B cell (primary cell): ENCODE measurements around the gene KIF13A. TPM values are rescaled to one million over a fixed set of nuclear protein-coding genes. Genes with fewer than 3 reads are reported as not detected.

Experiments
- ATAC-seq: fragments of 200-7000 bp; cut with Tn5 transposase; one replicate; pipeline ENCODE4 v1.10.0; 2021; ENCODE audit warnings: low read depth, mild to moderate bottlenecking, moderate number of reproducible peaks, moderate library complexity
- CTCF ChIA-PET: fragments of 350-600 bp; sonication (Branson Sonifier 250); formaldehyde crosslinking; loops from one replicate; lab custom pipeline; 2021; ENCODE audit warnings: antibody characterized with exemption, inconsistent platforms; lab: Charles Lee
- POLR2A ChIA-PET: fragments of 350-600 bp; sonication (Branson Sonifier 250); formaldehyde crosslinking; loops from one replicate; lab custom pipeline; 2021; ENCODE audit warnings: antibody characterized with exemption; lab: Charles Lee
- DNase-seq: peaks from one replicate; pipeline ENCODE4 v3.0.0; 2013
- H2AFZ ChIP-seq: 2 replicates; pipeline ENCODE4 v1.6.1; 2012; ENCODE audit warnings: mild to moderate bottlenecking, low read depth, low read length; ENCODE audit not compliant: insufficient read depth, poor library complexity, severe bottlenecking
- H3K27ac ChIP-seq, 2 donors: 1 replicate in 1 of 2; 2 replicates in 1 of 2; pipeline ENCODE4 v1.5.1; 2012 to 2013; ENCODE audit warnings: low read length in 2 of 2, mild to moderate bottlenecking in 2 of 2, moderate library complexity in 1 of 2
- H3K27me3 ChIP-seq, 4 experiments: fragments of 200-600 bp in 1 of 4; sonication (generic) in 1 of 4; replicated peaks in 1 of 4; 1 replicate in 2 of 4; 2 replicates in 2 of 4; pipeline versions ENCODE4 v1.6.1 to v1.7.0; 2013 to 2016; ENCODE audit warnings: low read length in 3 of 4, mild to moderate bottlenecking in 2 of 4, mixed read lengths in 1 of 4, moderate library complexity in 1 of 4; ENCODE audit not compliant: insufficient read depth in 4 of 4, control insufficient read depth in 3 of 4; ENCODE audit errors: control extremely low read depth in 1 of 4
- H3K36me3 ChIP-seq, 2 experiments: replicated peaks in 1 of 2; 1 replicate in 1 of 2; 2 replicates in 1 of 2; pipeline versions ENCODE4 v1.6.1 to v1.7.1; 2013; ENCODE audit warnings: low read length in 1 of 2; ENCODE audit not compliant: insufficient read depth in 2 of 2, control insufficient read depth in 1 of 2; ENCODE audit errors: control extremely low read depth in 1 of 2, extremely low read depth in 1 of 2
- H3K4me1 ChIP-seq, 2 donors: fragments of 200-600 bp in 1 of 2; sonication (generic) in 1 of 2; 1 replicate in 1 of 2; 2 replicates in 1 of 2; pipeline versions ENCODE4 v1.5.1 to v1.6.1; 2013 to 2017; ENCODE audit warnings: low read length in 2 of 2; ENCODE audit not compliant: control insufficient read depth in 2 of 2, insufficient read depth in 2 of 2
- H3K4me2 ChIP-seq: replicated peaks from 2 replicates; pipeline ENCODE3; 2012; ENCODE audit warnings: mild to moderate bottlenecking, low read depth, low read length; ENCODE audit not compliant: poor library complexity, severe bottlenecking
- H3K4me3 ChIP-seq, 5 experiments: fragments of 200-600 bp in 1 of 5; sonication (generic) in 1 of 5; 1 replicate in 3 of 5; 2 replicates in 2 of 5; pipeline versions ENCODE4 v1.5.1 to v1.7.0; 2011 to 2016; ENCODE audit warnings: low read length in 4 of 5, mild to moderate bottlenecking in 4 of 5, low read depth in 2 of 5, control low read depth in 1 of 5, moderate library complexity in 1 of 5; ENCODE audit not compliant: insufficient read depth in 1 of 5; ENCODE audit errors: control extremely low read depth in 1 of 5, extremely low read depth in 1 of 5
- H3K79me2 ChIP-seq: fragments of 200-600 bp; sonication (generic); one replicate; pipeline ENCODE4 v1.6.0; 2016; ENCODE audit warnings: low read length; ENCODE audit not compliant: control insufficient read depth, insufficient read depth
- H3K9ac ChIP-seq: fragments of 200-600 bp; sonication (generic); 2 replicates; pipeline ENCODE4 v1.6.1; 2017; ENCODE audit warnings: mild to moderate bottlenecking, low read length, moderate library complexity
- H3K9me3 ChIP-seq, 3 donors: one replicate each; pipeline versions ENCODE4 v1.6.1 to v1.7.1; 2013; ENCODE audit warnings: low read length in 2 of 3; ENCODE audit not compliant: control insufficient read depth in 2 of 3, insufficient read depth in 1 of 3; ENCODE audit errors: control extremely low read depth in 1 of 3
- H4K20me1 ChIP-seq: 2 replicates; pipeline ENCODE4 v1.6.0; 2012; ENCODE audit warnings: mild to moderate bottlenecking, low read length; ENCODE audit not compliant: insufficient read depth, control insufficient read depth, poor library complexity, severe bottlenecking
- H3K27ac Mint-ChIP-seq: one replicate; pipeline ENCODE4 v1.8.0; 2021; ENCODE audit warnings: mixed read lengths
- H3K27me3 Mint-ChIP-seq: one replicate; pipeline ENCODE4 v1.8.0; 2021; ENCODE audit warnings: mixed read lengths
- H3K4me1 Mint-ChIP-seq: one replicate; pipeline ENCODE4 v1.8.0; 2021; ENCODE audit warnings: mixed read lengths
- H3K4me3 Mint-ChIP-seq: one replicate; pipeline ENCODE4 v1.8.0; 2021; ENCODE audit warnings: mixed read lengths
- H3K9me3 Mint-ChIP-seq: one replicate; pipeline ENCODE4 v1.8.0; 2022; ENCODE audit warnings: mixed read lengths; ENCODE audit not compliant: insufficient read depth
- CTCF ChIP-seq: fragments of 200-600 bp; IDR thresholded peaks from one replicate; pipeline ENCODE4 v1.8.0; 2022; ENCODE audit warnings: antibody characterized with exemption, mild to moderate bottlenecking
- EZH2 ChIP-seq: IDR thresholded peaks from 2 replicates; pipeline ENCODE4 v1.6.1; 2012; ENCODE audit warnings: borderline replicate concordance, low read depth, mild to moderate bottlenecking, moderate library complexity, low read length; ENCODE audit not compliant: insufficient read depth, poor library complexity, severe bottlenecking
- WGBS: methylation state at CpG from one replicate; pipeline ENCODE4 v1.1.5; 2013; ENCODE audit warnings: missing lambda C conversion rate; ENCODE audit not compliant: insufficient coverage; 5-methylcytosine and 5-hydroxymethylcytosine counted together
- intact Hi-C: fragments of 100-400 bp; cut with micrococcal nuclease; formaldehyde crosslinking; loops from one replicate; pipeline ENCODE4 v1.10.0; 2022
- polyA plus RNA-seq: library from polyadenylated mRNA; depleted of rRNA; stranded (reverse); fragments of >200 nt; gene quantifications from 2 replicates; pipeline ENCODE4 v1.2.3, GENCODE V29; 2012
- total RNA-seq, 2 donors: library from RNA; stranded (reverse); fragments of 120-200 nt in 1 of 2; gene quantifications; 1 replicate in 1 of 2; 2 replicates in 1 of 2; pipeline versions ENCODE4 v1.2.3 to v1.2.4, GENCODE V29; 2013 to 2022

KIF13A gene
- total and polyA plus RNA-seq, 2 donors (not counting 1 experiment from before 2014, with no cell fraction given): 2.1 to 23.4 TPM

GRCh38 chr6:17985934-17986655, 1.3 kb downstream of the KIF13A start:
- H3K27ac ChIP-seq: peak overlapping the region in 1 of 2 donors; percentile 15
- H3K4me2 ChIP-seq: peak overlapping the region; percentile 84
- H3K27me3 ChIP-seq: peaks cover 0 to 10% (median 3%) of the 10 kb centered on the region in 4 experiments
- peaks cover 19 to 23% of the 10 kb centered on the region in 2 donors for H3K4me1 ChIP-seq
- H3K36me3 ChIP-seq: no peaks in the 10 kb centered on the region
- peak overlapping the region; percentile 67 for H3K27ac Mint-ChIP-seq
- H3K4me3 ChIP-seq: peak overlapping the region in 3 of 5 experiments; percentile 55 to 72 (median 59)
- ChIA-PET POLR2A (no interaction called here), CTCF (no interaction called here)
- WGBS: 70% methylated on average over 8 of the region's 11 CpGs
- DNase-seq: no peak
- no peaks in the 10 kb centered on the region for H4K20me1 ChIP-seq
- ATAC-seq: no peak
- peaks cover 40% of the 10 kb centered on the region for H3K4me1 Mint-ChIP-seq
- H3K9me3 ChIP-seq: no peaks in the 10 kb centered on the region
- H3K27me3 Mint-ChIP-seq: no peaks in the 10 kb centered on the region
- H3K4me3 Mint-ChIP-seq: peak overlapping the region; percentile 87
- H3K79me2 ChIP-seq: no peaks in the 10 kb centered on the region
- H2AFZ ChIP-seq: peak overlapping the region; percentile 89
- peak overlapping the region; percentile 59 for H3K9ac ChIP-seq
- intact Hi-C loops: loop anchor here (2.0 to 5.0 kb wide), 2 partner anchors 276 to 279 kb away; partner anchors contain the start of genes DEK and NUP153
- no peaks in the 10 kb centered on the region for H3K9me3 Mint-ChIP-seq
- TF ChIP-seq CTCF (no peak), EZH2 (no peak)
